HG03103 (cell line): Measurements from ENCODE around the gene FAM186B.
"Not testable (repeated sequence)": the region's sequence is repeated elsewhere in the genome, so short reads cannot be mapped to it uniquely, and the experiment has no call there.

Experiments used
- ATAC-seq: cut with Tn5 transposase; IDR thresholded peaks from one replicate; pipeline ENCODE4 v1.9.1; 2021; ENCODE audit warnings: low read depth; ENCODE audit not compliant: unreplicated experiment

The FAM186B gene

DNA sequence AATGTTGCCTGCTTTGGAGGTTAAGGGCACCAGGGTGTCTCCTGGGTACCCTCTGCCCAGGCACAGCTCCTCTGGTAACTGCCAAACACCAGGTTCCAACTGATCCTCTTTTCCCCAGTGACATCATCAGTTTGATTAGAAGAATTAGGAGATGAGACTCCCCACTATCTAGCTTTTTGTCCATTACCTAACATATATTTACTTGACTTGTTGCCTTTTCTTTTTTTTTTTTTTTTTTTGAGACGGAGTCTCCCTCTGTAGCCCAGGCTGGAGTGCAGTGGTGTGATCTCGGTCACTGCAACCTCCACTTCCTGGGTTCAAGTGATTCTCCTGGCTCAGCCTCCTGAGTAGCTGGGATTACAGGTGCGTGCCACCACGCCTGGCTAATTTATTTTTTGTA lies at the start of gene FAM186B:
TSS of gene FAM186B (minus strand) at position 101 of the 400 bp plus-strand sequence. CDS start 162 bp downstream, outside the sequence.
- not testable (repeated sequence) for ATAC-seq

DNA sequence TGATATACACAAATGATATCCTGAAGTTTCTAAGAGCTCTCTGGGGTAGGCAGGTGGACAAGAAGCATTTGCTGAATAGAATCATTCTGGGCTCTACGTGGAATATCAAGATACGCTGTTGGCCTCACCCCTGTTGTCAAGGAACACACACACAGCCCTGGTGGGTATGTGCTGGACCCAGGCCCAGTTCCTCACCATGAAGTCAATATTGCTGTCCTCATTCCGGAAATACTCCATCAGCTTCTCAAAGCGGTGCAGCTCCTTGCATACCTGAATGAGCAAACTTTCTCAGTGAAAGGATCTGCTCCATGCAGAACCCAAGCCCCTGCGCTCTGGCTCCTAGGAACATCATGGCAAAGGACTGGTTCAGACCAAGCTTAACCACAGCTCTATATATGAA lies 49.3 kb upstream of the FAM186B start:
- no peak for ATAC-seq

GRCh38 chr12:49652921-49653520 lies 47.6 kb upstream of the FAM186B start:
- ATAC-seq = no peak

DNA sequence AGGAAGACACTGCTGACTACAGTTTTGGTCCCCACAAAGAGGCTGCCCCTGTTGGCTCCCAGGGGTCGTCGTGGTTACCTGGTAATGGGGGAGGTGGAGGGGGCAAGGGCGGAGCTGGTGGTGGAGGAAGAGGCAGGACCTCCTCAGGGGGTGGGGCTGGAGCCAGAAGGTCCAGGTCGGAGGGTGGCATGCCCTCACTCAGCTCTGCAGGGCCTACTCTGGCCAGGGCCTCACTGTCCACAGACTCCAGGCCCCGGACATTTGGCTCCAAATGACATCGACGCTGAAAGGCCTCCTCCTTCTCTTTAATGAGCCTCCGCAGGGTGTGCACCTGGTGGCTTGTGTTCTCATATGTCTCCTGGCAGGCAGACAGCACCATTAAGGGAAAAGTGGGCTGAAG lies 46.4 kb upstream of the FAM186B start:
- ATAC-seq = no peak

GRCh38 chr12:49649892-49650291 lies 44.5 kb upstream of the FAM186B start:
- ATAC-seq = no peak

- ATAC-seq = no peak
These were observed 44.0 kb upstream of the FAM186B start for GRCh38 chr12:49649445-49649844.

- no peak for ATAC-seq
These were observed 43.2 kb upstream of the FAM186B start for GRCh38 chr12:49648712-49649003.

DNA sequence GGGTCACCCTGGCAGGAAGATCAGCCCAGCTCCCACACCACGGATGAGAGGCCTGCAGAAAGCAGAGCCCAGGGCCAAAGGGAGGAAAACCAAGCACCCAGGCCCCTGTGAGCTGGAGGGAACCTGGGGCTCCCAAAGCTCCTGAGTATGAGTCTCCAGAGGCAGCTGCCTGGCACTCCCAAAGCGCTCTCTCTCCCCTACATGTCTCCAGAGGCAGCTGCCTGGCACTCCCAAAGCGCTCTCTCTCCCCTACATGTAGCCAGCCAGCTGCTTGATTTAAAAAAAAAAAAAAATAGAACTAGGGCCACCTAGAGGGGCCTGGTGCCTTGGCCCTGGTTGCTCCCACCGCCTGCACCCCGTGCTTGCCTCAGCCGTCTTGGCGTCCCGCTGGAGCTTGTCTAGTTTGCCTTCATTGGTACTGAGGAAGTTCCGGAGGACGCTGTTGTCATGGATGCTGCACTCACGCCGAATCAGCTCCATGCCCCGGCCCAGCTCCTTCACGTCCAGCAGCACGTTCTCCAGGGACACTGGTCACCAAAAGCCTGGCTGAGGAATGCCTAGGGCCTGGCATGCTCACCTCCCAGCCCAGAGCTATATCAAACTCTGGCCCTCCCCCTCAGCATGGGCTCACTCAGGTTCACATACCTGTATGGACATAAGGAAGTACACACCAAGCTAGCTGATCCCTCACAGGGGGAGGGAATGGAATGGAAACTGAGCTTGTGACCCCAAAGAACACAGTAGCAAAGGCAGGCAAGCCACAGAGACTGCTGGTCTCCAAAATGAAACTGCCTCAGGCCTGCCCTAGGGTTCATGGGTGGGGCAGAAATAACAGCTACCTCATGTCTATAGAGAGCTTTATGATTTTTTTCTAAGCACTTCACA lies 42.6 kb upstream of the FAM186B start:
- no peak for ATAC-seq

- ATAC-seq = no peak
These were observed 41.6 kb upstream of the FAM186B start for GRCh38 chr12:49646871-49647654.

DNA sequence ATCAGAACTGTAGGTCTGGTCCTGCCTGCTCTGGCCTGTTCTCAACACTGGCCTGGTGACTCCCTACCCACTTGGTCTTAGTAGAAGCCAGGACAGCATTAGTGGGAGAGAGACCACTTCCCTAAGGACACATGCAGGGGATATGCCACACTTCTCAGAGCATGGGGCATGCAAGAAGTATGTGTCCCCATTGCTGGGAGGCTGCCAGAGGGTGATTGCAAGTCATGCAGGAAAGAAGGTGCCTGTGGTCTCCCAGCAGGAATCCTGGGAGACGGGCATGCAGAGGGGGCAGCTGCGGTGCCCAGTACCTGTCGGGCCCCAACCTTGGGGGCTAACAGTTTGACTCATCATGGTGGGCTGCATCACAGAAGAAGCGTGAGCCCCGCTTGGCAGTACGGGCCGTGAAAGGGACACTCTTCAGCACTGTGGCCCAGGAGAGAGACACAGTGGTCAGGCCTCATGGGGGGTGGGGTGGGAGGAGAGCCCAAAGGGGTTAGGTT lies 40.9 kb upstream of the FAM186B start:
- ATAC-seq = no peak

DNA sequence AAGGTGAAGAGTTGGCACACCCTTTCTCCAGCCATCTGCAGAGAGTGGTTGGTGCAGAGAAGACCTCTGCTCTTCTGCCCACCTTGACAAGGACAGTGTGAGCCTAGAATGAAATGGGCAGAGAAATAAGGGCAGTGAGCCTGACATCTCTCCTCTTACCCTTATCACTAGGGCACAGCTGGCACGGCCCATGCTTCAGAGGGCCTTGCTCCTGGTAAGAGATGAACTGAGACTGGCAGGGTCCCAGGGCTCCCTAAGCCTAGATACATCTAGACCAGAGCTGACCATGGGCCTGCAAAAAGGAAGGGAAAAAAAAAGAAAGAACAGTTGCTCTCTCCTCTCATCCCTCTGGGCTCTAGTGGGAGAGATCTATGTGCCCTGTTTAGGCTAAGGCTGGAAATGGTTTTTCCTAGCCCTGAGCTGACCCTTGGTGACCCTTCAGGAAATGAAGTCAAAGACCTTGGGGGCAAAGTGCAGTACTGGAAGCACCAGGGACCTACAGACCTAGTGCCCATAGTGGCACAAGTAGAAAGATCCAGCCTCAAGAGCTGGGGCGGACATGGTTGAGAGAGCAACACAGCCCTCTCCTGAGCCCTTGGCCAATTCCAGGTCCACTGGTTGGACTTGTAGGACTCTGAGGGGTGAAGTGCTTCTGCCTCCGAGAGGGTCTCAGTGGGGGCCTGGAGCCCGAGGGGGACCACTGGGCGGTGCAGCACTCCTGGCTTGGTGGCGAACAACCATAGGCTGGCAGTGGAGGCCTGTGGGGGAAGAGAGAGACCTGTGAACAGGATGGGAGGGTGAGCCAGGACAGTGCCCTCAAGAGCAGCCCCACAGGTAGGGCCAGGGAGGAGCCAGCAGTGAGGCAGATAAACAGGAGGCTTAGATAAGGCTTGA lies 40.0 kb upstream of the FAM186B start:
- ATAC-seq = no peak

DNA sequence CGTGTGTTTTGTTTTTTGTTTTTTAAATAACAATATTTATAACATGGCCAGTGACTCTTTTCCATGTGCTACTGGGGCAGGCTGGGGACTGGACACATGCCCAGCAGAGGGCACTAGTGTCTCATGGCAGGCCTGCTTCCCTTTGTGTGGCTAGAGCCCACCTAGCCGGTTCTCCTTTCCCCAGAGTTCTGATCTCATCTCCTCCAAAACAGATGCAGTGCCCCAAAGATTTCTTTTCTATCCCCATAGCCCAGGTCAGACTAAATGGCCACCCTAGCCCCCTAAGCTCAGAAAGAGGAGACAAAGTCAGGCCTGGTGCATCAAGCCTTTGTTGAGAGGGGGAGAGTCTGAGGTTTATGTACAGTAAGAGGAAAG lies 39.2 kb upstream of the FAM186B start:
- no peak for ATAC-seq

DNA sequence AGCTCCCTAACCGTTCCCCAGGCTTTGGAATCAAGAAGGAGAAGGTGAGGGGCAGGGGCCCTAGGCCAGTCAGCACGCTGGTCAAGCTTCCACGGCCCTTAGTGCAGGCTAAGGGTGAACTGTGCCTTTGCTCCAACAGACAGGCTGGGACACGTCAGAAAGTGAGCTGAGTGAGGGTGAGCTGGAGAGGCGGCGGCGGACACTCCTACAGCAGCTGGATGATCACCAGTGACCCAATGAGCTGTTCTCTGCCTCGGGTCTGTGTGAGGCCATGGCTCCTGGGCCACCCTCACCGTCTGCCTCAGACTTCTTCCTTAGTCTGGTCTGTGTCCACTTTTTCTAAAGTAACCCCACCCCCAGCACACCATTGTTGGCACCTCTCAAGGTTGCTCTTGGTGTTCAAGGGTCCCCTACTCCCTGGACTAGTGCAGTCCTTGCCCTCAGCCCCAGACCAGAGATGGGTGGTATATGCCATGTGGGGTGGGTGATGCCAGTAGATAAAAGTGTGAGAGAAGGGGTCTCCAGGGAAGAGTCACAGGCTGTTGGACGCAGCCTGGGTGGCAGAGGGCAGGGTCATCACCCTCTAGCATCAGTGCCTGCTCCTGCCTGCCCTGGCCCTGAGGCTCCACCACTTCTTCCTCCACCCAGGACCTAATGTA lies 38.7 kb upstream of the FAM186B start:
- no peak for ATAC-seq

DNA sequence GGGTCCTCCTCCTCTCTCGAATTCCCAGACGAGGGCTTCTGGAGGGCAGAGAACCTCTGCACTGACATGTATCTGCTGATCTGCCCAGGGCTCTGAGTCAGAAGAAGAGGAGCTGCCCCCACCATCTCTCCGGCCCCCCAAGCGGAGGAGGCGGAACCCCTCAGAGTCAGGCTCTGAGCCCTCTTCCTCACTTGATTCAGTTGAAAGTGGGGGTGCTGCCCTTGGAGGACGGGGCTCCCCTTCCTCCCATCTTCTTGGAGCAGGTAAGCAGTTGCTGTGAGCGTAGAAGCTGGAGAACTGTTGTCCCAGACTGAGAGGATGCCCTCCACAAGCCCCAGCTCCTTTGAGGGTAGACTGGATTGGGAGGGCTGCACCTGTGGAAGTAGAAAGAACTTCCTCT lies 37.7 kb upstream of the FAM186B start:
- ATAC-seq = no peak

DNA sequence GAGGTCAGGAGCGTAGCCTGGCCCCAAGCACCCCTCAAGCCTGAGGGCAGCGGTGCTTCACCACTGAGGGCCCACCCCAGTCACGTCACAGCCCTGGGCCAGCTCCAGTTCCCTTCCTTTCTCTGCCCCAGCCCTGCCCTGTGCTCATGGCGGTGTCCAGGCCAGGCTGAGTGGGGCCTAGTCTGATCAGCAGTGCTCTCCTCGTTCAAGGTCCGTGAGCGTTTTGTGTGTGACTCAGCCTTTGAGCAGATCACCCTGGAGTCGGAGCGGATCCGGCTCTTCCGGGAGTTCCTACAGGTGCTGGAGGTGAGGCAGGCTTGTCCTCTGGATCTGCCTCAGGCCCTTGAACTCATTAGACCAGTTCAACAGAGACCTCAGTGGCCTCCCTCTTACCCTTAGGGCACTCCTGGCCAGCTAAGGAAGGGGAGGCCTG lies 36.9 kb upstream of the FAM186B start:
- ATAC-seq = no peak

- no peak for ATAC-seq
These were observed 36.4 kb upstream of the FAM186B start for GRCh38 chr12:49641748-49642369.

- ATAC-seq = no peak
These were observed 31.7 kb upstream of the FAM186B start for GRCh38 chr12:49636979-49637755.

DNA sequence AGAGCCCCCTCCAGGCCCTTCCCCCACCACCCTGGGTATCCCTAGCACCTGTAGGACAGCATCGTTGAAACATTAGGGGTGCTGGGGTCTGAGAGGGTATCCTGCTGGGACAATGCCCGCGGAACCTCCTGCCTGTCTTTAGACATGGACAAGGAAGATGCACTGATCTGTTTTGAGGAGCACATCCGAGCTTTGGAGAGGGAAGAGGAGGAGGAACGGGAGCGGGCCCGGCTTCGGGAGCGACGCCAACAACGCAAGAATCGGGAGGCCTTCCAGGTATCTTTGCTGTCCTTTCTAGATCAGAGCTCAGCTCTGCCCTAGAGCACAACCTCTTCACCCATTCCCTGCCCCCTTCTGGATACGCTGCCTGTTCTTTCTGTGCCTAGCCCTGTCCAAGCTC lies 31.1 kb upstream of the FAM186B start:
- ATAC-seq = no peak

DNA sequence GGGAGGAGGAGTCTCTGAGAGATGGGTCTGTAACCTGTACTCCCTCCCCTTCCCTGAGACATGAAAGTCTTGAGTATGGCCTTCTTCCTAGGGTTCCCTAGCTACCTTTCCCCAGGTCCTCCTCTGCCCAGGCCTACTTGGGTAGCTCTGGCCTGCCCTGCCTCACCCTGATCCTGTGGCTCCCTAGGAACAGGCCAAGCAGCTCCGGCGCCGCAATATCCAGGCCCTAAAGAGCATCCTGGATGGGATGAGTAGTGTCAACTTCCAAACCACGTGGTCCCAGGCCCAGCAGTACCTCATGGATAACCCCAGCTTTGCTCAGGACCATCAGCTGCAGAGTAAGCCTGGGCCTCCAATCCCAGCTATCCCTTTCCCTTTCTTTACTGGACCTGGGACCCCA lies 30.2 kb upstream of the FAM186B start:
- no peak for ATAC-seq
